Endothelial cell of umbilical vein (primary cell): ENCODE data around the gene COX8C. TPM values are rescaled to one million over a fixed set of nuclear protein-coding genes. Genes with fewer than 3 reads are reported as not detected.

Experiments used
- BruUV-seq: library from RNA; stranded (reverse); fragments of 400-500 nt; replicated peaks from 2 replicates; lab custom pipeline; 2021; lab: Mats Ljungman, UMichigan
- CTCF ChIA-PET: fragments of 300-600, 350-600 bp; sonication (Branson Sonifier 250); formaldehyde crosslinking; loops from one replicate; lab custom pipeline; 2021; ENCODE audit warnings: antibody characterized with exemption, inconsistent platforms; lab: Charles Lee
- POLR2A ChIA-PET: fragments of 300-600, 350-600 bp; sonication (Branson Sonifier 250); formaldehyde crosslinking; loops from one replicate; lab custom pipeline; 2021; ENCODE audit warnings: antibody characterized with exemption, inconsistent platforms; lab: Charles Lee
- DNase-seq: peaks from one replicate; pipeline ENCODE4 v3.0.0-alpha.2; 2011; ENCODE audit warnings: low read depth, low spot score
- FAIRE-seq: peaks from 2 replicates; lab custom pipeline; 2011; peaks lifted over from hg19 to GRCh38; lab: Jason Lieb, UNC
- H2AFZ ChIP-seq: 2 replicates; pipeline ENCODE4 v1.6.0; 2012; ENCODE audit warnings: low read depth, low read length, control low read depth, inconsistent platforms
- H3K27ac ChIP-seq: 2 replicates; pipeline ENCODE4 v1.5.1; 2011; ENCODE audit warnings: low read depth, mild to moderate bottlenecking, control low read depth, low read length, moderate library complexity; ENCODE audit not compliant: insufficient read depth
- H3K27me3 ChIP-seq, 2 experiments: 2 replicates each; pipeline versions ENCODE4 v1.6.0 to v1.6.1; 2011; ENCODE audit warnings: low read length in 2 of 2, mixed read lengths in 1 of 2; ENCODE audit not compliant: control insufficient read depth in 2 of 2, insufficient read depth in 2 of 2
- H3K36me3 ChIP-seq, 2 experiments: 2 replicates in 1 of 2; 3 replicates in 1 of 2; pipeline ENCODE4 v1.5.1; 2011; ENCODE audit warnings: low read length in 2 of 2, mild to moderate bottlenecking in 1 of 2, moderate library complexity in 1 of 2; ENCODE audit not compliant: control insufficient read depth in 2 of 2, insufficient read depth in 2 of 2; ENCODE audit errors: extremely low read depth in 1 of 2
- H3K4me1 ChIP-seq: 3 replicates; pipeline ENCODE4 v1.5.1; 2011; ENCODE audit warnings: mild to moderate bottlenecking, low read length; ENCODE audit not compliant: control insufficient read depth, insufficient read depth; ENCODE audit errors: extremely low read depth
- H3K4me2 ChIP-seq: 2 replicates; pipeline ENCODE4 v1.6.1; 2011; ENCODE audit warnings: low read length, control low read depth, mixed read lengths; ENCODE audit not compliant: insufficient read depth
- H3K4me3 ChIP-seq, 3 experiments: fragments of 200-600 bp in 1 of 3; sonication (generic), shearing (Covaris generic) in 1 of 3; replicated peaks in 1 of 3; 2 replicates each; pipeline ENCODE4 v1.5.1; 2011 to 2016; ENCODE audit warnings: control low read depth in 3 of 3, low read length in 3 of 3, mild to moderate bottlenecking in 2 of 3, inconsistent platforms in 1 of 3, low read depth in 1 of 3, moderate library complexity in 1 of 3; ENCODE audit not compliant: insufficient read depth in 1 of 3
- H3K79me2 ChIP-seq: 2 replicates; pipeline ENCODE4 v1.6.0; 2012; ENCODE audit warnings: low read length, inconsistent platforms; ENCODE audit not compliant: control insufficient read depth, insufficient read depth
- H3K9ac ChIP-seq: replicated peaks from 2 replicates; pipeline ENCODE3; 2011; ENCODE audit warnings: low read length, control low read depth; ENCODE audit not compliant: insufficient read depth; ENCODE audit errors: extremely low read depth
- H3K9me1 ChIP-seq: replicated peaks from 3 replicates; pipeline ENCODE4 v1.6.0; 2011; ENCODE audit warnings: mild to moderate bottlenecking, low read length; ENCODE audit not compliant: control insufficient read depth, insufficient read depth; ENCODE audit errors: extremely low read depth
- H3K9me3 ChIP-seq: replicated peaks from 2 replicates; pipeline ENCODE4 v1.5.1; 2012; ENCODE audit warnings: low read length, inconsistent platforms; ENCODE audit not compliant: control insufficient read depth, insufficient read depth
- H4K20me1 ChIP-seq: replicated peaks from 2 replicates; pipeline ENCODE3; 2011; ENCODE audit warnings: mild to moderate bottlenecking, low read length; ENCODE audit not compliant: control insufficient read depth, insufficient read depth; ENCODE audit errors: extremely low read depth
- CTCF ChIP-seq, 2 donors: IDR thresholded peaks; 1 replicate in 1 of 2; 2 replicates in 1 of 2; pipeline ENCODE4 v1.5.1; 2011; ENCODE audit warnings: low read length in 2 of 2, mild to moderate bottlenecking in 2 of 2, moderate library complexity in 2 of 2, control low read depth in 1 of 2, inconsistent platforms in 1 of 2, low read depth in 1 of 2; ENCODE audit not compliant: insufficient read depth in 1 of 2; ENCODE audit errors: extremely low read depth in 1 of 2
- EZH2 ChIP-seq: IDR thresholded peaks from 2 replicates; pipeline ENCODE4 v1.6.1; 2012; ENCODE audit warnings: borderline replicate concordance, low read depth, mild to moderate bottlenecking, moderate library complexity, low read length, inconsistent platforms; ENCODE audit not compliant: severe bottlenecking
- FOS ChIP-seq: IDR thresholded peaks from 2 replicates; pipeline ENCODE4 v1.6.1; 2011; ENCODE audit warnings: mild to moderate bottlenecking, low read length, moderate library complexity, borderline replicate concordance; ENCODE audit not compliant: insufficient read depth
- GATA2 ChIP-seq: IDR thresholded peaks from 2 replicates; pipeline ENCODE4 v1.7.0; 2011; ENCODE audit warnings: low read depth, mild to moderate bottlenecking, moderate library complexity, mixed read lengths, low read length; ENCODE audit not compliant: insufficient read length, insufficient read depth
- JUN ChIP-seq: IDR thresholded peaks from 2 replicates; pipeline ENCODE4 v1.6.1; 2011; ENCODE audit warnings: borderline replicate concordance, low read depth; ENCODE audit not compliant: insufficient read length, insufficient read depth
- MYC ChIP-seq: IDR thresholded peaks from one replicate; pipeline ENCODE4 v1.6.1; 2011; ENCODE audit warnings: mild to moderate bottlenecking, low read depth, low read length
- POLR2A ChIP-seq: IDR thresholded peaks from 2 replicates; pipeline ENCODE4 v1.6.1; 2012; ENCODE audit warnings: low read depth, mild to moderate bottlenecking, control low read depth, low read length
- POLR2AphosphoS5 ChIP-seq: IDR thresholded peaks from 2 replicates; pipeline ENCODE4 v1.6.1; 2012; ENCODE audit warnings: low read depth, mild to moderate bottlenecking, control low read depth, low read length, moderate library complexity; ENCODE audit not compliant: insufficient read depth
- dilution Hi-C: fragments of 300-500 bp; cut with MboI; formaldehyde crosslinking; loops from one replicate; pipeline ENCODE4 v1.15.0; 2019; ENCODE audit warnings: low sequenced_read_pairs; ENCODE audit not compliant: extremely low pct_ligation_motif_present
- intact Hi-C: fragments of 100-400 bp; cut with micrococcal nuclease; formaldehyde crosslinking; loops from one replicate; pipeline ENCODE4 v1.10.0; 2022
- polyA plus RNA-seq, 4 experiments: library from polyadenylated mRNA; depleted of rRNA in 3 of 4; stranded (reverse) in 3 of 4; unstranded in 1 of 4; fragments of >200 nt; gene quantifications; 2 replicates each; pipeline versions ENCODE4 v1.2.1 to v1.2.3, GENCODE V29; 2011 to 2012; ENCODE audit warnings: missing spikeins in 1 of 4
- total RNA-seq: library from RNA; stranded (reverse); gene quantifications from 2 replicates; pipeline ENCODE4 v1.2.3, GENCODE V29; 2021
- TF ChIP-seq, protein P1 (sequence below): IDR thresholded peaks from 2 replicates; pipeline ENCODE4 v1.6.1; 2011; ENCODE audit not compliant: insufficient read depth, insufficient read length

COX8C gene
- total and polyA plus RNA-seq, 2 donors (not counting 3 experiments of a cell fraction or from before 2014, with no cell fraction given) = not detected

GRCh38 chr14:93319494-93319893, 27.5 kb upstream of the COX8C start:
- peak overlapping the region; percentile 21 for H3K4me2 ChIP-seq
- H3K27me3 ChIP-seq = no peaks in the 10 kb centered on the region
- BruUV-seq = no TSS peak
- no peaks in the 10 kb centered on the region for H3K9me1 ChIP-seq
- H3K27ac ChIP-seq = no peak overlapping the region
- dilution Hi-C loops = no loop called here
- no peaks in the 10 kb centered on the region for H3K9me3 ChIP-seq
- H3K79me2 ChIP-seq = peaks cover 89% of the 10 kb centered on the region
- H3K36me3 ChIP-seq = no peaks in the 10 kb centered on the region
- TF ChIP-seq POLR2AphosphoS5 (no peak), EZH2 (no peak), GATA2 (no peak), POLR2A (no peak), JUN (no peak), FOS (no peak), CTCF (IDR thresholded peaks at IDR 0.05; ENCODE audit: extremely low read depth in 1 of 2, insufficient read depth in 1 of 2, low read depth in 1 of 2, low read length in 2 of 2) (no peak), MYC (no peak)
- TF ChIP-seq, protein P1, sequence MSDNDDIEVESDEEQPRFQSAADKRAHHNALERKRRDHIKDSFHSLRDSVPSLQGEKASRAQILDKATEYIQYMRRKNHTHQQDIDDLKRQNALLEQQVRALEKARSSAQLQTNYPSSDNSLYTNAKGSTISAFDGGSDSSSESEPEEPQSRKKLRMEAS = no peak
- no peak overlapping the region for H2AFZ ChIP-seq
- peaks cover 34% of the 10 kb centered on the region for H3K4me1 ChIP-seq
- ChIA-PET POLR2A (no interaction called here), CTCF (interaction anchor here (3.7 kb wide), 1 partner anchor 12 kb away, joined by 23 read pairs; no protein-coding TSS in a partner anchor)
- H4K20me1 ChIP-seq = peaks cover 16% of the 10 kb centered on the region
- intact Hi-C loops = no loop called here
- no peak overlapping the region for H3K9ac ChIP-seq
- DNase-seq (no peak), FAIRE-seq (no peak)
- H3K4me3 ChIP-seq = no peak overlapping the region
